ENCODE results near the gene LYPD4.

LYPD4 gene

GRCh38 chr19:41883821-41884733 is 39.6 kb upstream of the LYPD4 start:
- H4K20me1 ChIP-seq, result peaks cover 63% of the 10 kb centered on the region
- peak overlapping the region; percentile 84 for H3K4me3 ChIP-seq
- no peaks in the 10 kb centered on the region for H3K9me3 ChIP-seq
- H3K36me3 ChIP-seq, result peaks cover 37% of the 10 kb centered on the region
- no peaks in the 10 kb centered on the region for H3K27me3 ChIP-seq
- TF ChIP-seq Cebpa-rat (IDR thresholded peaks at IDR 0.05), result no peak
- H3K4me1 ChIP-seq, result peaks cover 79% of the 10 kb centered on the region
- H3K9ac ChIP-seq, result peak overlapping the region; percentile 88
- peak overlapping the region; percentile 99 for H3K4me2 ChIP-seq
- peak overlapping the region; percentile 96 for H3K27ac ChIP-seq

GRCh38 chr19:41883463-41883820 is 39.0 kb upstream of the LYPD4 start:
- Histone ChIP-seq H3K9ac (peak overlapping the region; percentile 88), H3K4me3 (peak overlapping the region; percentile 84), H3K27me3 (no peaks in the 10 kb centered on the region), H3K27ac (peak overlapping the region; percentile 96), H3K4me1 (peaks cover 82% of the 10 kb centered on the region), H3K9me3 (no peaks in the 10 kb centered on the region), H3K4me2 (peak overlapping the region; percentile 99), H4K20me1 (peaks cover 58% of the 10 kb centered on the region), H3K36me3 (peaks cover 35% of the 10 kb centered on the region)
- TF ChIP-seq Cebpa-rat (IDR thresholded peaks at IDR 0.05), result no peak

GRCh38 chr19:41882568-41883462 is 38.3 kb upstream of the LYPD4 start, which contains the start of gene ARHGEF1:
TSS of gene ARHGEF1 (plus strand) at chr19:41883184. CDS start at chr19:41888083, 4,899 bp downstream.
- peaks cover 82% of the 10 kb centered on the region for H3K4me1 ChIP-seq
- peak within 1 kb of the TSS; percentile 96 for H3K27ac ChIP-seq
- no peak for TF ChIP-seq Cebpa-rat (IDR thresholded peaks at IDR 0.05)

GRCh38 chr19:41880329-41880708 is 35.8 kb upstream of the LYPD4 start:
- Histone ChIP-seq H3K4me2 (peak overlapping the region; percentile 99), H3K36me3 (peaks cover 21% of the 10 kb centered on the region), H4K20me1 (peaks cover 27% of the 10 kb centered on the region), H3K9me3 (no peaks in the 10 kb centered on the region), H3K9ac (no peak overlapping the region), H3K4me3 (peak overlapping the region; percentile 80; the same call in 1 of the 2 replicates), H3K27ac (peak overlapping the region; percentile 97), H3K27me3 (no peaks in the 10 kb centered on the region), H3K4me1 (peaks cover 72% of the 10 kb centered on the region)
- TF ChIP-seq Cebpa-rat (IDR thresholded peaks at IDR 0.05), result no peak

More at GRCh38 chr19:41882568-41883462, 38.3 kb upstream of the LYPD4 start, which contains the start of gene ARHGEF1:
- H3K36me3 ChIP-seq, result peaks cover 29% of the 10 kb centered on the region
- peak within 1 kb of the TSS; percentile 99 for H3K4me2 ChIP-seq
- H3K27me3 ChIP-seq, result no peaks in the 10 kb centered on the region
- H3K9ac ChIP-seq, result peak within 1 kb of the TSS; percentile 88
- H4K20me1 ChIP-seq, result peaks cover 52% of the 10 kb centered on the region
- peak within 1 kb of the TSS; percentile 84 for H3K4me3 ChIP-seq
- H3K9me3 ChIP-seq, result no peaks in the 10 kb centered on the region

- Histone ChIP-seq H3K27ac (peak overlapping the region; percentile 97), H3K4me3 (peak overlapping the region; percentile 80), H3K4me2 (peak overlapping the region; percentile 99), H3K36me3 (peaks cover 20% of the 10 kb centered on the region), H4K20me1 (peaks cover 22% of the 10 kb centered on the region), H3K4me1 (peaks cover 72% of the 10 kb centered on the region), H3K9ac (peak overlapping the region; percentile 96), H3K27me3 (no peaks in the 10 kb centered on the region), H3K9me3 (no peaks in the 10 kb centered on the region)
- no peak for TF ChIP-seq Cebpa-rat (IDR thresholded peaks at IDR 0.05)
Measured at GRCh38 chr19:41879670-41880328, 35.3 kb upstream of the LYPD4 start.

GRCh38 chr19:41879080-41879479 is 34.6 kb upstream of the LYPD4 start:
- Histone ChIP-seq H3K4me2 (peak overlapping the region; percentile 99), H3K4me3 (peak overlapping the region; percentile 80), H3K36me3 (peaks cover 20% of the 10 kb centered on the region)

GRCh38 chr19:41877916-41878905 is 33.7 kb upstream of the LYPD4 start:
- Histone ChIP-seq H3K4me2 (peak overlapping the region; percentile 99), H3K27me3 (no peaks in the 10 kb centered on the region), H3K9ac (peak overlapping the region; percentile 96), H3K4me1 (peaks cover 84% of the 10 kb centered on the region), H3K27ac (peak overlapping the region; percentile 97), H3K4me3 (peak overlapping the region; percentile 80), H3K36me3 (peaks cover 20% of the 10 kb centered on the region), H3K9me3 (no peaks in the 10 kb centered on the region), H4K20me1 (peaks cover 17% of the 10 kb centered on the region; the same call in 1 of the 2 replicates)
- TF ChIP-seq Cebpa-rat (IDR thresholded peaks at IDR 0.05), result no peak

More at GRCh38 chr19:41879080-41879479, 34.6 kb upstream of the LYPD4 start:
- no peaks in the 10 kb centered on the region for H3K27me3 ChIP-seq
- H3K9ac ChIP-seq, result peak overlapping the region; percentile 96
- TF ChIP-seq Cebpa-rat (IDR thresholded peaks at IDR 0.05), result no peak
- H4K20me1 ChIP-seq, result peaks cover 17% of the 10 kb centered on the region; the same call in 1 of the 2 replicates
- peak overlapping the region; percentile 97 for H3K27ac ChIP-seq
- peaks cover 75% of the 10 kb centered on the region for H3K4me1 ChIP-seq
- H3K9me3 ChIP-seq, result no peaks in the 10 kb centered on the region

All from BLaER1 (cell line).